ENCODE data around the gene IFT43.

Gene IFT43

DNA sequence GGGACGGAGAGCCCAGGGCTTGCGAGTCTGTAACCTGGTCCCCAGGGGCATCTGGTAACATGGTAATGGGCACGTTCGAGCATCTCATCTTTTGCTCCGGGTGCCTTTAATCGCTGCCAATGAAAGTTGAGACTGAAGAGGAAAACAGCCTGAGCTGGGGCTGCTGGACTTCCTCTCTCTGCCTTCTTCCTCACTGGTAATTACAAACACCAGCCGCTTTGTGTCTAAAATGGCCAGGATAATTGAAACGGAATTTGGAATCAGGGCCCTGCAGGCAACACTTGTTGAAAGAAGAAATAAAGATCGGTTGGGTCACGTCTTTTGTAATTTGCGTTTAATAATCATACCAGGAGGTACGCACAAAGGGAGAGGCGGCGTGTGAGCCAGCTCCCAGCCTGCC lies 114.7 kb downstream of the IFT43 start:
- in situ Hi-C loops (cut with HindIII; ENCODE audit: low sequenced_read_pairs), result no loop called here

- in situ Hi-C loops (cut with HindIII; ENCODE audit: low sequenced_read_pairs), result no loop called here
Observed at GRCh38 chr14:76101391-76102379, 116.1 kb downstream of the IFT43 start.

GRCh38 chr14:76104802-76105355 lies 119.3 kb downstream of the IFT43 start:
- in situ Hi-C loops (cut with HindIII; ENCODE audit: low sequenced_read_pairs), result no loop called here

- in situ Hi-C loops (cut with HindIII; ENCODE audit: low sequenced_read_pairs), result no loop called here
Observed at GRCh38 chr14:76106188-76106587, 120.6 kb downstream of the IFT43 start.

GRCh38 chr14:76109087-76109880 lies 123.7 kb downstream of the IFT43 start:
- in situ Hi-C loops (cut with HindIII; ENCODE audit: low sequenced_read_pairs), result no loop called here

DNA sequence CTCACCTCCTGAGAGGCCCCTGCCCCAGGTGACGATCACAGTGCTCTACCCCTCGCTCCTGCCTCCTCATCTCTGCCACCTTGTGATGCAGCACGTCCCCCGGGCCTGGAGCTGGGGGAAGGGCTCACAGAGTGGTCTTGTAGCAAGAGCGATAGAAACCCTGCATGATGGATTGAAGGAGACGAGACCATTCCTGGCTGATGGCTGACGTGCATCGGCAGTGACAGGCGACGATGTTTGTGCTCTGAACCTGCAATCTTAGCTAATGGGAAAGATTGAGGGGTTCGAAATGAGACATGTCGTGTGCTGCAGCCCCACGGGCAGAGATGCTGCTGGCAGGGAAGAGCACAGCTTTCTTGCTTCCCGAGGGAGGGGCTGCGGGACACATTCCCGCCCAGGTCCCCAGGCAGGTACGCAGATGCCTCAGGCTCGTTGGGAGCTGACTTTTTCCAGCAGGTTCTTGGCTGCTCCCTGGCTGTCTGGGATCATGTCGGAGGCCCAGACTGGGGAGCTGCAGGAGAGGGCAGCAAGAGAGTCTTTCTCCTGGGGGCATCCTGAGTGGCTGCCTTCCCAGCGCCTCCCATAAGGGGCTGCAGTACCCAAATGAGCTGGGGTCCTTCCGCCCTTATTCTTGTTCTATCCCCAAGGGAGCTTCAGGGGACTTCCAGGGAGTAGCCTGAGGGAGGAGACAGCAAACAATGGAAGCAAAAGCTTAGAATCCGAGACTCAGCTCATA lies 127.5 kb downstream of the IFT43 start:
- in situ Hi-C loops (cut with HindIII; ENCODE audit: low sequenced_read_pairs), result no loop called here

- in situ Hi-C loops (cut with HindIII; ENCODE audit: low sequenced_read_pairs), result no loop called here
Observed at GRCh38 chr14:76113691-76114090, 128.1 kb downstream of the IFT43 start.

DNA sequence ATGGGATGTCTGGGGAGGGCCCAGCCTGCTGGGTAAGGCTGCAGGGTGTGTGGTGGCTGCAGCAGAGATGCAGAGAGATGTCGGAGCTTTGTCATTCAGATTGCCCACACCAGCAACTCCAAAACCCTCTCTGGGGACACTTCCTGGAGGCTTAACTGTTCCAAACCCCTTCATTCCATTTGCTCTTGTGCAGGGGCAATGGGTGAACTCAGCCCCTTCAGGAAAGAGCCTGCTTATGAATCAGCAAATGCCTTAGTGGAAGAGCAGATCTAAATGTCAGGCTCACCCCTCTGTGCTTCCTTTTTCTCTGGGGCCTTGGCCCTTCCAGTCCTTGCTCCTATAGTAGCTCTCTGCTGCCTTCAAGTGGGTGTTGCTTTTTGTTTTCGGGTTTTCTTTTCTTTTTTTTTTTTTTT lies 129.5 kb downstream of the IFT43 start:
- in situ Hi-C loops (cut with HindIII; ENCODE audit: low sequenced_read_pairs), result no loop called here

GRCh38 chr14:76117789-76118484 lies 132.4 kb downstream of the IFT43 start:
- in situ Hi-C loops (cut with HindIII; ENCODE audit: low sequenced_read_pairs), result no loop called here

GRCh38 chr14:76118594-76118993 lies 133.0 kb downstream of the IFT43 start:
- in situ Hi-C loops (cut with HindIII; ENCODE audit: low sequenced_read_pairs), result no loop called here

GRCh38 chr14:76121089-76121748 lies 135.7 kb downstream of the IFT43 start:
- in situ Hi-C loops (cut with HindIII; ENCODE audit: low sequenced_read_pairs), result no loop called here

DNA sequence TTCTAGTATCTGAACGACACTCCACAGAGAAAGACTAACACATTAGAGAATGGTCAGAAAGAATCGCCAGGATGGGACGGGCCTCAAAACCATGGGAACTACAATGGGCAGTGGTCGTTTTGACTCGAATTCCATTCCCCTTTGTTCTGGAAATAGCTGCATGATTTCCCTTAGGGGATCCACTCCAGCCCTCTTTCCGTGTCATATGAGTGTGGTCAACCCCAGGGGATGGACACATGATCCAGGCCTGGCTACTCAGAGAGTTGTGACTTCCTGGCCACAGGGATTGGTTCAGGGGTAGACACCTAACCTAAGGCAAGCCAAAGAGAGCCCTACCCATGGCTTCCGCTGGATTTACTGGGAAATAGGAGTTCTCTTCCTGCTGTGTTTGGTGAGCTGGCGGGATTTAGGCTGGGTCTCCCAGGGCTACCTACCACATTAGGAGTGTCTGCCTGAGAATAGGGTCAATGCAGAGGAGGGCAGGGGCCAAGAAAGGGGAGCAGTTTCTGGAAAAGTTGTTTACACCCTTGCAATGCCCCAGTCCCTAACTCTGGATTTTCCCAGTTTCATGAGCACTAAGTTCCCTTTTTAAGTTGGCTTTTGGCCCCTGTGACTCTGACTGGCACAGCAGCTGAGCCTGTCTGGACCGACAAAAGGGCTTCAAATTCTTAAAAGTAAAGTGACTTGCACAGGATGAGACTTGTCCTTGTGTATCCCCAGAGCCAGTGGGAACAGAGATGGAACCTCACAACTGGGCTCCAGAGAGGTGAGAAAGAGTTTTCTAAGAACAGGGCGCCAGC lies 138.1 kb downstream of the IFT43 start:
- in situ Hi-C loops (cut with HindIII; ENCODE audit: low sequenced_read_pairs), result no loop called here

- in situ Hi-C loops (cut with HindIII; ENCODE audit: low sequenced_read_pairs), result loop anchor here (25.0 kb wide), 1 partner anchor 237 kb away; no protein-coding TSS in a partner anchor
Observed at GRCh38 chr14:76125511-76125910, 139.9 kb downstream of the IFT43 start.

- in situ Hi-C loops (cut with HindIII; ENCODE audit: low sequenced_read_pairs), result loop anchor here (25.0 kb wide), 1 partner anchor 236 kb away; no protein-coding TSS in a partner anchor
Observed at GRCh38 chr14:76126076-76126475, 140.5 kb downstream of the IFT43 start.

- in situ Hi-C loops (cut with HindIII; ENCODE audit: low sequenced_read_pairs), result loop anchor here (25.0 kb wide), 1 partner anchor 232 kb away; no protein-coding TSS in a partner anchor
Observed at GRCh38 chr14:76129851-76130576, 144.5 kb downstream of the IFT43 start.

GRCh38 chr14:76131071-76131965 lies 145.8 kb downstream of the IFT43 start:
- in situ Hi-C loops (cut with HindIII; ENCODE audit: low sequenced_read_pairs), result loop anchor here (25.0 kb wide), 1 partner anchor 231 kb away; no protein-coding TSS in a partner anchor

DNA sequence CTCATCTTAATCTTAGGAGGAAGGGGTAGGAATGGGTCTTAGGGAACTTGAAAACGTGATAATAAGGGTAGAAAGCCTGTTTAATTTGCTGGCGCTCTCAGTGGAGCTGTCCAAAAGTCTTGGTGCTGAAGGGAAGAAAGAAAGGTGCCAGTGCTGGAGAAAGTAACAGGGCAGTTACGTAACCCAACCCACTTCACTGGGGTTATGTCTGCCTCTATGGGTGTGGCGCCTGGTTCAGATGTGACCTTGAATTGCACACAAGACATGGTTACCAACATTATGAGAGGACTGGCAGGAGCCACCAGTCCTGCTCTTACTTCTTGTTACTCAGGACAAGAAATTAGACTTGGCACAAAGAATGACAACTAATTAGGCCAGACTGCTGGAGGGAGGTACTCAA lies 147.5 kb downstream of the IFT43 start:
- in situ Hi-C loops (cut with HindIII; ENCODE audit: low sequenced_read_pairs), result loop anchor here (25.0 kb wide), 1 partner anchor 229 kb away; no protein-coding TSS in a partner anchor
